ENCODE data around the gene PAPPA.

PAPPA gene

GRCh38 chr9:116430849-116431248 is 277.3 kb downstream of the PAPPA start:
- DNase-seq, result no peak

- DNase-seq, result no peak
Observed at GRCh38 chr9:116432051-116432450, 278.5 kb downstream of the PAPPA start.

- no peak for DNase-seq
Observed at GRCh38 chr9:116434314-116434713, 280.7 kb downstream of the PAPPA start.

- DNase-seq, result no peak
Observed at GRCh38 chr9:116435706-116436105, 282.1 kb downstream of the PAPPA start.

GRCh38 chr9:116436121-116436520 is 282.5 kb downstream of the PAPPA start:
- no peak for DNase-seq

- no peak for DNase-seq
Observed at GRCh38 chr9:116437411-116438370, 284.1 kb downstream of the PAPPA start.

GRCh38 chr9:116442528-116442927 is 288.9 kb downstream of the PAPPA start:
- no peak for DNase-seq

GRCh38 chr9:116447934-116448333 is 294.3 kb downstream of the PAPPA start:
- DNase-seq, result no peak

- DNase-seq, result no peak
Observed at GRCh38 chr9:116448431-116448830, 294.8 kb downstream of the PAPPA start.

- no peak for DNase-seq
Observed at GRCh38 chr9:116449949-116450348, 296.4 kb downstream of the PAPPA start.

- DNase-seq, result no peak
Observed at GRCh38 chr9:116450378-116451139, 297.0 kb downstream of the PAPPA start.

- DNase-seq, result no peak
Observed at GRCh38 chr9:116451500-116452115, 298.0 kb downstream of the PAPPA start.

All from COR-L47 (cell line).